Measurements from ENCODE around the gene STAT3.
"Not testable (repeated sequence)": the region's sequence is repeated elsewhere in the genome, so short reads cannot be mapped to it uniquely, and the experiment has no call there.

The STAT3 gene

DNA sequence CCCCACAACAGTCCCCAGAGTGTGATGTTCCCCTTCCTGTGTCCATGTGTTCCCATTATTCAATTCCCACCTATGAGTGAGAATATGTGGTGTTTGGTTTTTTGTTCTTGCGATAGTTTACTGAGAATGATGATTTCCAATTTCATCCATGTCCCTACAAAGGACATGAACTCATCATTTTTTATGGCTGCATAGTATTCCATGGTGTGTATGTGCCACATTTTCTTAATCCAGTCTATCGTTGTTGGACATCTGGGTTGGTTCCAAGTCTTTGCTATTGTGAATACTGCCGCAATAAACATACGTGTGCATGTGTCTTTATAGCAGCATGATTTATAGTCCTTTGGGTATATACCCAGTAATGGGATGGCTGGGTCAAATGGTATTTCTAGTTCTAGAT, 123.9 kb downstream of the STAT3 start:
- DNase-seq (ENCODE audit: low read depth in 2 of 2, low spot score in 1 of 2): not testable (repeated sequence)
